ENCODE results near the gene MOB3A.

The MOB3A gene

GRCh38 chr19:2129892-2130770 is 34.0 kb upstream of the MOB3A start:
- ATAC-seq = no peak
- TF ChIP-seq ZC3H10 (CRISPR knock-in tag; IDR thresholded peaks at IDR 0.05) (no peak), SNAI2 (CRISPR knock-in tag; IDR thresholded peaks at IDR 0.05) (no peak), GLIS3 (CRISPR knock-in tag; IDR thresholded peaks at IDR 0.05) (no peak), CSDC2 (CRISPR knock-in tag; IDR thresholded peaks at IDR 0.05) (no peak), ZNF565 (CRISPR knock-in tag; conservative IDR thresholded peaks at IDR 0.05; ENCODE audit: low read depth) (no peak), BACH2 (CRISPR knock-in tag; IDR thresholded peaks at IDR 0.05; ENCODE audit: borderline replicate concordance) (no peak), ESRRG (CRISPR knock-in tag; IDR thresholded peaks at IDR 0.05) (no peak), ZFP30 (CRISPR knock-in tag; IDR thresholded peaks at IDR 0.05) (no peak), ZNF8 (CRISPR knock-in tag; IDR thresholded peaks at IDR 0.05) (no peak), TCF4 (CRISPR knock-in tag; IDR thresholded peaks at IDR 0.05; ENCODE audit: borderline replicate concordance) (no peak), ISL1 (CRISPR knock-in tag; IDR thresholded peaks at IDR 0.05) (no peak), TOX (CRISPR knock-in tag; IDR thresholded peaks at IDR 0.05; ENCODE audit: borderline replicate concordance) (no peak), OSR1 (CRISPR knock-in tag; IDR thresholded peaks at IDR 0.05) (no peak)
- TF ChIP-seq, protein P1, sequence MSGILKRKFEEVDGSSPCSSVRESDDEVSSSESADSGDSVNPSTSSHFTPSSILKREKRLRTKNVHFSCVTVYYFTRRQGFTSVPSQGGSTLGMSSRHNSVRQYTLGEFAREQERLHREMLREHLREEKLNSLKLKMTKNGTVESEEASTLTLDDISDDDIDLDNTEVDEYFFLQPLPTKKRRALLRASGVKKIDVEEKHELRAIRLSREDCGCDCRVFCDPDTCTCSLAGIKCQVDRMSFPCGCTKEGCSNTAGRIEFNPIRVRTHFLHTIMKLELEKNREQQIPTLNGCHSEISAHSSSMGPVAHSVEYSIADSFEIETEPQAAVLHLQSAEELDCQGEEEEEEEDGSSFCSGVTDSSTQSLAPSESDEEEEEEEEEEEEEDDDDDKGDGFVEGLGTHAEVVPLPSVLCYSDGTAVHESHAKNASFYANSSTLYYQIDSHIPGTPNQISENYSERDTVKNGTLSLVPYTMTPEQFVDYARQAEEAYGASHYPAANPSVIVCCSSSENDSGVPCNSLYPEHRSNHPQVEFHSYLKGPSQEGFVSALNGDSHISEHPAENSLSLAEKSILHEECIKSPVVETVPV (CRISPR knock-in tag; IDR thresholded peaks at IDR 0.05) = no peak
- TF ChIP-seq, protein P2, sequence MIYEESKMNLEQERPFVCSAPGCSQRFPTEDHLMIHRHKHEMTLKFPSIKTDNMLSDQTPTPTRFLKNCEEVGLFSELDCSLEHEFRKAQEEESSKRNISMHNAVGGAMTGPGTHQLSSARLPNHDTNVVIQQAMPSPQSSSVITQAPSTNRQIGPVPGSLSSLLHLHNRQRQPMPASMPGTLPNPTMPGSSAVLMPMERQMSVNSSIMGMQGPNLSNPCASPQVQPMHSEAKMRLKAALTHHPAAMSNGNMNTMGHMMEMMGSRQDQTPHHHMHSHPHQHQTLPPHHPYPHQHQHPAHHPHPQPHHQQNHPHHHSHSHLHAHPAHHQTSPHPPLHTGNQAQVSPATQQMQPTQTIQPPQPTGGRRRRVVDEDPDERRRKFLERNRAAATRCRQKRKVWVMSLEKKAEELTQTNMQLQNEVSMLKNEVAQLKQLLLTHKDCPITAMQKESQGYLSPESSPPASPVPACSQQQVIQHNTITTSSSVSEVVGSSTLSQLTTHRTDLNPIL (CRISPR knock-in tag; IDR thresholded peaks at IDR 0.05; ENCODE audit: low read depth) = no peak
- TF ChIP-seq, protein P3, sequence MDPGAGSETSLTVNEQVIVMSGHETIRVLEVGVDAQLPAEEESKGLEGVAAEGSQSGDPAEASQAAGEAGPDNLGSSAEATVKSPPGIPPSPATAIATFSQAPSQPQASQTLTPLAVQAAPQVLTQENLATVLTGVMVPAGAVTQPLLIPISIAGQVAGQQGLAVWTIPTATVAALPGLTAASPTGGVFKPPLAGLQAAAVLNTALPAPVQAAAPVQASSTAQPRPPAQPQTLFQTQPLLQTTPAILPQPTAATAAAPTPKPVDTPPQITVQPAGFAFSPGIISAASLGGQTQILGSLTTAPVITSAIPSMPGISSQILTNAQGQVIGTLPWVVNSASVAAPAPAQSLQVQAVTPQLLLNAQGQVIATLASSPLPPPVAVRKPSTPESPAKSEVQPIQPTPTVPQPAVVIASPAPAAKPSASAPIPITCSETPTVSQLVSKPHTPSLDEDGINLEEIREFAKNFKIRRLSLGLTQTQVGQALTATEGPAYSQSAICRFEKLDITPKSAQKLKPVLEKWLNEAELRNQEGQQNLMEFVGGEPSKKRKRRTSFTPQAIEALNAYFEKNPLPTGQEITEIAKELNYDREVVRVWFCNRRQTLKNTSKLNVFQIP (CRISPR knock-in tag; IDR thresholded peaks at IDR 0.05; ENCODE audit: borderline replicate concordance, low read depth) = no peak

GRCh38 chr19:2129486-2129885 is 33.4 kb upstream of the MOB3A start:
- TF ChIP-seq TOX (CRISPR knock-in tag; IDR thresholded peaks at IDR 0.05; ENCODE audit: borderline replicate concordance) (no peak), ZC3H10 (CRISPR knock-in tag; IDR thresholded peaks at IDR 0.05) (no peak), ZFP3 (CRISPR knock-in tag; IDR thresholded peaks at IDR 0.05) (no peak), OSR1 (CRISPR knock-in tag; IDR thresholded peaks at IDR 0.05) (no peak), ISL1 (CRISPR knock-in tag; IDR thresholded peaks at IDR 0.05) (no peak), TCF4 (CRISPR knock-in tag; IDR thresholded peaks at IDR 0.05; ENCODE audit: borderline replicate concordance) (no peak), CSDC2 (CRISPR knock-in tag; IDR thresholded peaks at IDR 0.05) (no peak), BACH2 (CRISPR knock-in tag; IDR thresholded peaks at IDR 0.05; ENCODE audit: borderline replicate concordance) (no peak), ZNF8 (CRISPR knock-in tag; IDR thresholded peaks at IDR 0.05) (no peak)
- TF ChIP-seq, protein P1 (CRISPR knock-in tag; IDR thresholded peaks at IDR 0.05) = no peak
- TF ChIP-seq, protein P3 (CRISPR knock-in tag; IDR thresholded peaks at IDR 0.05; ENCODE audit: borderline replicate concordance, low read depth) = no peak
- TF ChIP-seq, protein P4, sequence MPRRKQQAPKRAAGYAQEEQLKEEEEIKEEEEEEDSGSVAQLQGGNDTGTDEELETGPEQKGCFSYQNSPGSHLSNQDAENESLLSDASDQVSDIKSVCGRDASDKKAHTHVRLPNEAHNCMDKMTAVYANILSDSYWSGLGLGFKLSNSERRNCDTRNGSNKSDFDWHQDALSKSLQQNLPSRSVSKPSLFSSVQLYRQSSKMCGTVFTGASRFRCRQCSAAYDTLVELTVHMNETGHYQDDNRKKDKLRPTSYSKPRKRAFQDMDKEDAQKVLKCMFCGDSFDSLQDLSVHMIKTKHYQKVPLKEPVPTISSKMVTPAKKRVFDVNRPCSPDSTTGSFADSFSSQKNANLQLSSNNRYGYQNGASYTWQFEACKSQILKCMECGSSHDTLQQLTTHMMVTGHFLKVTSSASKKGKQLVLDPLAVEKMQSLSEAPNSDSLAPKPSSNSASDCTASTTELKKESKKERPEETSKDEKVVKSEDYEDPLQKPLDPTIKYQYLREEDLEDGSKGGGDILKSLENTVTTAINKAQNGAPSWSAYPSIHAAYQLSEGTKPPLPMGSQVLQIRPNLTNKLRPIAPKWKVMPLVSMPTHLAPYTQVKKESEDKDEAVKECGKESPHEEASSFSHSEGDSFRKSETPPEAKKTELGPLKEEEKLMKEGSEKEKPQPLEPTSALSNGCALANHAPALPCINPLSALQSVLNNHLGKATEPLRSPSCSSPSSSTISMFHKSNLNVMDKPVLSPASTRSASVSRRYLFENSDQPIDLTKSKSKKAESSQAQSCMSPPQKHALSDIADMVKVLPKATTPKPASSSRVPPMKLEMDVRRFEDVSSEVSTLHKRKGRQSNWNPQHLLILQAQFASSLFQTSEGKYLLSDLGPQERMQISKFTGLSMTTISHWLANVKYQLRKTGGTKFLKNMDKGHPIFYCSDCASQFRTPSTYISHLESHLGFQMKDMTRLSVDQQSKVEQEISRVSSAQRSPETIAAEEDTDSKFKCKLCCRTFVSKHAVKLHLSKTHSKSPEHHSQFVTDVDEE (CRISPR knock-in tag; IDR thresholded peaks at IDR 0.05) = no peak
- no peak for ATAC-seq

Data from SK-N-SH treated with all-trans-retinoic acid at 6 μM for 48 hours (cell line).